HepG2 (cell line): ENCODE results near the gene APLF. TPM values are rescaled to one million over a fixed set of nuclear protein-coding genes. Genes with fewer than 3 reads are reported as not detected.

Experiments
- ATAC-seq: fragments of 200-7000 bp; cut with Tn5 transposase; 3 replicates; pipeline ENCODE4 v1.9.1; 2020; ENCODE audit warnings: mild to moderate bottlenecking, moderate library complexity
- BruUV-seq: library from RNA; stranded (reverse); fragments of 400-500 nt; replicated peaks from 2 replicates; lab custom pipeline; 2021; lab: Mats Ljungman, UMichigan
- CTCF ChIA-PET: fragments of 300-600 bp; formaldehyde crosslinking; extraction: SDS; loops from one replicate; lab custom pipeline; 2021; ENCODE audit warnings: low total read pairs, inconsistent platforms, low intra/inter-chr PET ratio; lab: Yijun Ruan, JAX
- POLR2A ChIA-PET: fragments of 350-600 bp; sonication (Branson Sonifier 250); formaldehyde crosslinking; loops from one replicate; lab custom pipeline; 2020; ENCODE audit warnings: antibody characterized with exemption, inconsistent platforms; lab: Yijun Ruan, JAX
- DNase-seq: peaks from one replicate; pipeline ENCODE4 v3.0.0-alpha.2; 2015; ENCODE audit warnings: low spot score
- FAIRE-seq: peaks from 3 replicates; lab custom pipeline; 2011; peaks lifted over from hg19 to GRCh38; lab: Jason Lieb, UNC
- H2AFZ ChIP-seq: one replicate; pipeline ENCODE4 v1.6.1; 2011; ENCODE audit warnings: low read length, inconsistent platforms
- H3K27ac ChIP-seq: fragments of 300-600 bp; 3 replicates; pipeline ENCODE4 v1.8.0; 2011; ENCODE audit warnings: mixed run types, mild to moderate bottlenecking, mixed read lengths, low read length, inconsistent platforms; ENCODE audit not compliant: insufficient read depth; ENCODE audit errors: extremely low read length
- H3K27me3 ChIP-seq, 2 experiments: fragments of 200-600 bp in 1 of 2; 2 replicates in 1 of 2; 3 replicates in 1 of 2; pipeline versions ENCODE4 v1.6.0 to v1.8.0; 2011; ENCODE audit warnings: low read length in 2 of 2, mild to moderate bottlenecking in 2 of 2, moderate library complexity in 2 of 2, inconsistent platforms in 1 of 2; ENCODE audit not compliant: insufficient read depth in 2 of 2, control insufficient read depth in 1 of 2
- H3K36me3 ChIP-seq, 2 experiments: fragments of 200-600 bp in 1 of 2; replicated peaks in 1 of 2; 2 replicates in 1 of 2; 3 replicates in 1 of 2; pipeline versions ENCODE4 v1.5.1 to v1.8.0; 2011; ENCODE audit warnings: low read length in 2 of 2, inconsistent platforms in 1 of 2; ENCODE audit not compliant: insufficient read depth in 2 of 2, control insufficient read depth in 1 of 2
- H3K4me1 ChIP-seq: 2 replicates; pipeline ENCODE4 v1.5.1; 2012; ENCODE audit warnings: low read length, inconsistent platforms; ENCODE audit not compliant: insufficient read depth
- H3K4me2 ChIP-seq: 2 replicates; pipeline ENCODE4 v1.6.0; 2011; ENCODE audit warnings: low read depth, low read length, inconsistent platforms
- H3K4me3 ChIP-seq, 3 experiments: fragments of 200-600 bp in 1 of 3; sonication (generic), shearing (Covaris generic) in 1 of 3; replicated peaks in 1 of 3; 2 replicates each; pipeline ENCODE4 v1.5.1; 2011 to 2016; ENCODE audit warnings: low read length in 3 of 3, inconsistent platforms in 2 of 3, low read depth in 2 of 3, mild to moderate bottlenecking in 2 of 3, control low read depth in 1 of 3, mixed read lengths in 1 of 3; ENCODE audit not compliant: insufficient read depth in 1 of 3
- H3K79me2 ChIP-seq: one replicate; pipeline ENCODE4 v1.6.1; 2011; ENCODE audit warnings: low read length, inconsistent platforms; ENCODE audit not compliant: insufficient read depth
- H3K9ac ChIP-seq: 2 replicates; pipeline ENCODE4 v1.6.0; 2011; ENCODE audit warnings: mild to moderate bottlenecking, low read depth, low read length, inconsistent platforms; ENCODE audit not compliant: insufficient read depth
- H3K9me3 ChIP-seq: 2 replicates; pipeline ENCODE4 v1.5.1; 2012; ENCODE audit warnings: mild to moderate bottlenecking, low read length
- H4K20me1 ChIP-seq: 2 replicates; pipeline ENCODE4 v1.6.0; 2011; ENCODE audit warnings: inconsistent platforms, mild to moderate bottlenecking, low read length, moderate library complexity; ENCODE audit not compliant: insufficient read depth
- CEBPB ChIP-seq: IDR thresholded peaks from 2 replicates; pipeline ENCODE4 v1.6.1; 2011; ENCODE audit warnings: low read depth, low read length, improper control_type of control experiment, borderline replicate concordance
- DMAP1 ChIP-seq: IDR thresholded peaks from 2 replicates; pipeline ENCODE4 v1.6.1; 2016
- PCBP1 ChIP-seq: fragments of 200-400 bp; formaldehyde crosslinking; IDR thresholded peaks from 2 replicates; pipeline ENCODE4 v1.6.1; 2017; ENCODE audit warnings: mild to moderate bottlenecking, low read depth, low read length, borderline replicate concordance
- TSC22D2 ChIP-seq: sonication (generic); formaldehyde crosslinking; IDR thresholded peaks from 2 replicates; pipeline ENCODE4 v1.5.1; 2020; ENCODE audit warnings: missing genetic modification reagents, mild to moderate bottlenecking, borderline replicate concordance
- ZNF335 ChIP-seq: sonication (generic); formaldehyde crosslinking; IDR thresholded peaks from 2 replicates; pipeline ENCODE4 v1.4.0; 2020; ENCODE audit warnings: missing genetic modification reagents
- ZNF670 ChIP-seq: sonication (generic); formaldehyde crosslinking; IDR thresholded peaks from 2 replicates; pipeline ENCODE4 v1.8.0; 2022; ENCODE audit warnings: mild to moderate bottlenecking, missing genetic modification reagents, borderline replicate concordance
- WGBS: methylation state at CpG from one replicate; pipeline ENCODE4 v1.1.6; 2017; ENCODE audit warnings: low lambda C conversion rate; 5-methylcytosine and 5-hydroxymethylcytosine counted together
- in situ Hi-C: cut with HindIII; loops from 2 replicates; pipeline ENCODE4 v1.10.0; 2017; ENCODE audit warnings: low pct_unique_long_range_greater_than_20kb; ENCODE audit not compliant: extremely low pct_ligation_motif_present
- intact Hi-C: fragments of 100-400 bp; cut with micrococcal nuclease; formaldehyde crosslinking; loops from one replicate; pipeline ENCODE4 v1.10.0; 2022; ENCODE audit not compliant: unreplicated experiment
- polyA plus RNA-seq, 8 experiments: library from polyadenylated mRNA; depleted of rRNA in 3 of 8; stranded (reverse) in 7 of 8; unstranded in 1 of 8; fragments of >200 nt; fragmentation: Illumina TruSeq in 4 of 8; extraction: Trizol in 4 of 8; gene quantifications; 2 replicates each; pipeline versions ENCODE4 v1.2.1 to v1.2.3, GENCODE V29; 2011 to 2016; ENCODE audit warnings: low read depth in 4 of 8, missing spikeins in 1 of 8, mixed read lengths in 1 of 8; ENCODE audit not compliant: insufficient read depth in 1 of 8
- total RNA-seq, 5 experiments: library from RNA; depleted of rRNA; stranded (reverse); fragments of >200 nt; fragmentation: Illumina TruSeq; extraction: Trizol; gene quantifications; 2 replicates each; pipeline ENCODE4 v1.2.3, GENCODE V29; 2016; ENCODE audit warnings: low read depth in 1 of 5

The APLF gene
- total and polyA plus RNA-seq, 2 of the 13 experiments (the other 11 are each of a cell fraction or from before 2014, with no cell fraction given) = 0.45 to 2.2 TPM

GRCh38 chr2:68577183-68577582, 109.8 kb downstream of the APLF start:
- H3K9ac ChIP-seq = no peak overlapping the region
- no peaks in the 10 kb centered on the region for H3K36me3 ChIP-seq
- POLR2A ChIA-PET = no interaction called here
- no peaks in the 10 kb centered on the region for H3K79me2 ChIP-seq
- H3K4me2 ChIP-seq = no peak overlapping the region
- CTCF ChIA-PET = no interaction called here
- H3K27me3 ChIP-seq = no peaks in the 10 kb centered on the region
- no peak for DNase-seq
- ATAC-seq = no peak
- no TSS peak for BruUV-seq
- in situ Hi-C loops (no loop called here), intact Hi-C loops (no loop called here)
- H4K20me1 ChIP-seq = no peaks in the 10 kb centered on the region
- no peak overlapping the region for H3K27ac ChIP-seq
- no peak overlapping the region for H3K4me3 ChIP-seq
- no peaks in the 10 kb centered on the region for H3K9me3 ChIP-seq
- FAIRE-seq = no peak
- no peaks in the 10 kb centered on the region for H3K4me1 ChIP-seq
- TF ChIP-seq ZNF670 (CRISPR knock-in tag) = no peak
- no peak for TF ChIP-seq PCBP1
- TF ChIP-seq ZNF335 (CRISPR knock-in tag) = no peak
- no peak for TF ChIP-seq DMAP1 (CRISPR knock-in tag)
- H2AFZ ChIP-seq = no peak overlapping the region

GRCh38 chr2:68579689-68580088, 112.3 kb downstream of the APLF start:
- POLR2A ChIA-PET = no interaction called here

More at GRCh38 chr2:68579689-68580088, 112.3 kb downstream of the APLF start:
- FAIRE-seq (no peak), ATAC-seq (no peak), DNase-seq (no peak)
- Histone ChIP-seq H3K9ac (no peak overlapping the region), H3K79me2 (no peaks in the 10 kb centered on the region), H3K27me3 (no peaks in the 10 kb centered on the region), H2AFZ (no peak overlapping the region), H3K4me1 (no peaks in the 10 kb centered on the region), H3K4me3 (no peak overlapping the region), H4K20me1 (no peaks in the 10 kb centered on the region), H3K36me3 (no peaks in the 10 kb centered on the region), H3K9me3 (no peaks in the 10 kb centered on the region), H3K27ac (no peak overlapping the region), H3K4me2 (no peak overlapping the region)
- 74% methylated on average over 3 of the region's 3 CpGs for WGBS
- in situ Hi-C loops (no loop called here), intact Hi-C loops (no loop called here)
- BruUV-seq = no TSS peak
- TF ChIP-seq CEBPB (peak; percentile 65; the same call in 1 of the 2 replicates), TSC22D2 (CRISPR knock-in tag) (no peak)
- CTCF ChIA-PET = no interaction called here
